Esophagus muscularis mucosa (tissue), 4 donors: Measurements from ENCODE around the gene PROB1. TPM values are rescaled to one million over a fixed set of nuclear protein-coding genes. Genes with fewer than 3 reads are reported as not detected.
A peak's percentile ranks its signal among the peaks of the same experiment; 100 is the strongest.

Experiments used
- DNase-seq: peaks from one replicate; pipeline ENCODE4 v3.0.0-alpha.2; 2017; ENCODE audit errors: extremely low spot score
- H3K27ac ChIP-seq, 4 donors: fragments of 200-600 bp; sonication (generic); replicated peaks in 1 of 4; 1 replicate in 3 of 4; 2 replicates in 1 of 4; pipeline ENCODE4 v1.5.1; 2016 to 2019; ENCODE audit warnings: mild to moderate bottlenecking in 1 of 4
- H3K27me3 ChIP-seq, 4 donors: fragments of 200-600 bp; sonication (generic); one replicate each; pipeline versions ENCODE4 v1.5.1 to v1.6.0; 2016 to 2019
- H3K36me3 ChIP-seq, 4 donors: fragments of 200-600 bp; sonication (generic); one replicate each; pipeline ENCODE4 v1.5.1; 2016 to 2019
- H3K4me1 ChIP-seq, 4 donors: fragments of 200-600 bp; sonication (generic); one replicate each; pipeline ENCODE4 v1.5.1; 2016 to 2019
- H3K4me3 ChIP-seq, 4 donors: fragments of 200-600 bp; sonication (generic); 1 replicate in 2 of 4; 2 replicates in 2 of 4; pipeline ENCODE4 v1.5.1; 2016 to 2019; ENCODE audit warnings: mild to moderate bottlenecking in 4 of 4, moderate library complexity in 1 of 4
- H3K9me3 ChIP-seq, 4 donors: fragments of 200-600 bp; sonication (generic); 1 replicate in 3 of 4; 2 replicates in 1 of 4; pipeline ENCODE4 v1.5.1; 2016 to 2019
- EP300 ChIP-seq: sonication (generic); formaldehyde crosslinking; IDR thresholded peaks from one replicate; pipeline ENCODE4 v1.6.1; 2017; ENCODE audit warnings: antibody characterized with exemption
- POLR2A ChIP-seq: fragments of 450-650 bp; IDR thresholded peaks from one replicate; pipeline ENCODE4 v1.6.1; 2017; ENCODE audit warnings: antibody characterized with exemption, moderate library complexity, mild to moderate bottlenecking, low read depth
- POLR2AphosphoS5 ChIP-seq, 2 donors: sonication (generic); formaldehyde crosslinking; IDR thresholded peaks; one replicate each; pipeline ENCODE4 v1.6.1; 2017; ENCODE audit warnings: antibody characterized with exemption in 2 of 2
- WGBS: methylation state at CpG from one replicate; pipeline ENCODE4 v1.1.5; 2018; 5-methylcytosine and 5-hydroxymethylcytosine counted together
- intact Hi-C: fragments of 100-400 bp; cut with DNase I; formaldehyde crosslinking; loops from one replicate; pipeline ENCODE4 v1.15.1; 2023
- total RNA-seq, 4 donors: library from RNA; depleted of rRNA; stranded (reverse); fragments of >200 nt; gene quantifications; one replicate each; pipeline versions ENCODE4 v1.1.0 to v1.2.1, GENCODE V29; 2016
- TF ChIP-seq, protein P1 (sequence below), 3 experiments: fragments of 200-600 bp in 2 of 3; fragments of 450-650 bp in 1 of 3; sonication (generic) in 2 of 3; IDR thresholded peaks; one replicate each; pipeline ENCODE4 v1.5.1; 2017 to 2019; ENCODE audit warnings: antibody characterized with exemption in 3 of 3, mild to moderate bottlenecking in 2 of 3, moderate library complexity in 1 of 3

The PROB1 gene
- total RNA-seq, 4 donors from 2014 or later, result 2.5 to 11.0 (median 7.8) TPM

DNA sequence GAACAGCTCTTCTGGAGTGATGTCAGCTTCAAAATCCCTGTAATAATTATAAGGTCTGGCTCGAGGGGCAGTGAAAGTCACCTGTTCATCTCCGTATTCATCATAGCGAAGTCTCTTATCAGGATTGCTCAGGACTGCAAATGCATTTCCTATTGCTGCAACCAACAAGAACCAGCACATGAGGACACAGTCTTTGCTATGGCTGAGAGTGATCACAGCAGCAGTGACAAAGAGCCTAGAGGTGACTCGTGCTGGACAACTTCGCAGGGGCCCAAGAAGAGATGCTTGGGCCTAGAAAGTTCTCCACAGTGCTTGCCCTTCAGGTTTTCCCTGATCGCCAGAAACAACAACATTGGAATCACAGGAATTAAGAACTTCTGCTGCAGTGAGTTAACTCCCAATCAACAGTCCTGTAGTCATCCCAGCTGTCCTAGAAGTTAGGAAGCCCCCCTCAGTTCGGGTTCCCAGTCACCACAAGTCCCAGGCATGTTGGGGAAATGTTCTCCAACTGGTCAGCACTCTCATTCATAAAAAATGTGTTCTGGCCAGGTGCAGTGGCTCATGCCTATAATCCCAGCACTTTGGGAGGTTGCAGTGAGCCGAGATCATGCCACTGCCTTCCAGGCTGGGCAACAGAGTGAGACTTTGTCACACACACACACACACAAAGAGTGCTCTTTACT lies 31.4 kb upstream of the PROB1 start:
- 77% methylated on average over 7 of the region's 8 CpGs for WGBS
- no peak overlapping the region for H3K27ac ChIP-seq
- H3K27me3 ChIP-seq, result no peaks in the 10 kb centered on the region
- H3K4me1 ChIP-seq, result peaks cover 0 to 4% (median 0%) of the 10 kb centered on the region in 4 donors
- intact Hi-C loops, result no loop called here
- H3K9me3 ChIP-seq, result no peaks in the 10 kb centered on the region
- TF ChIP-seq EP300 (no peak), POLR2A (no peak)
- TF ChIP-seq, protein P1, sequence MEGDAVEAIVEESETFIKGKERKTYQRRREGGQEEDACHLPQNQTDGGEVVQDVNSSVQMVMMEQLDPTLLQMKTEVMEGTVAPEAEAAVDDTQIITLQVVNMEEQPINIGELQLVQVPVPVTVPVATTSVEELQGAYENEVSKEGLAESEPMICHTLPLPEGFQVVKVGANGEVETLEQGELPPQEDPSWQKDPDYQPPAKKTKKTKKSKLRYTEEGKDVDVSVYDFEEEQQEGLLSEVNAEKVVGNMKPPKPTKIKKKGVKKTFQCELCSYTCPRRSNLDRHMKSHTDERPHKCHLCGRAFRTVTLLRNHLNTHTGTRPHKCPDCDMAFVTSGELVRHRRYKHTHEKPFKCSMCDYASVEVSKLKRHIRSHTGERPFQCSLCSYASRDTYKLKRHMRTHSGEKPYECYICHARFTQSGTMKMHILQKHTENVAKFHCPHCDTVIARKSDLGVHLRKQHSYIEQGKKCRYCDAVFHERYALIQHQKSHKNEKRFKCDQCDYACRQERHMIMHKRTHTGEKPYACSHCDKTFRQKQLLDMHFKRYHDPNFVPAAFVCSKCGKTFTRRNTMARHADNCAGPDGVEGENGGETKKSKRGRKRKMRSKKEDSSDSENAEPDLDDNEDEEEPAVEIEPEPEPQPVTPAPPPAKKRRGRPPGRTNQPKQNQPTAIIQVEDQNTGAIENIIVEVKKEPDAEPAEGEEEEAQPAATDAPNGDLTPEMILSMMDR (IDR thresholded peaks at IDR 0.05), result no peak
- H3K36me3 ChIP-seq, result peaks cover 0 to 76% (median 56%) of the 10 kb centered on the region in 4 donors
- no peak overlapping the region for H3K4me3 ChIP-seq
- no peak for DNase-seq

DNA sequence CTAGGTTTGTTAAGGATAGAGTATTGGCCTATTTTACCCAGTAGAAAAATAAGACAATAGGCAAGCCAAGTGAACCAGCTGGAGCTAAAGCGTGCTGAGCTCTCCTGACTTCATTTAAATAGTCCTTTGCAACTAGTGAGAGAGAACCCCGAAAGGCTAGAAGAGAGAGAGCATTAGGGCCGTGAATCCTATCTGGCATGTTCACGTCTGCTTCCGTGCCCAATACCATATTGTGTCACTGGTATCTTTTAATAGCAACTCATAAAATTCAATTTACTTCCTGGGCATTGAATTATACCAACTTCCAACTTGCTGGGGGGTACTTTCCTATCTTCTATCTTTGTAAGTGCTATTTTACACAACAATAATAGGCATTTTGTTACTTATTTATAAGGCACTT lies 30.6 kb upstream of the PROB1 start:
- peaks cover 0 to 4% (median 0%) of the 10 kb centered on the region in 4 donors for H3K4me1 ChIP-seq
- no peak overlapping the region for H3K4me3 ChIP-seq
- H3K27ac ChIP-seq, result no peak overlapping the region
- H3K27me3 ChIP-seq, result no peaks in the 10 kb centered on the region
- no peak for DNase-seq
- peaks cover 0 to 73% (median 60%) of the 10 kb centered on the region in 4 donors for H3K36me3 ChIP-seq
- TF ChIP-seq POLR2AphosphoS5 (IDR thresholded peaks at IDR 0.05) (no peak), EP300 (no peak), POLR2A (no peak)
- TF ChIP-seq, protein P1 (IDR thresholded peaks at IDR 0.05), result no peak
- intact Hi-C loops, result no loop called here
- WGBS, result 85% methylated on average over 5 of the region's 5 CpGs
- no peaks in the 10 kb centered on the region for H3K9me3 ChIP-seq

DNA sequence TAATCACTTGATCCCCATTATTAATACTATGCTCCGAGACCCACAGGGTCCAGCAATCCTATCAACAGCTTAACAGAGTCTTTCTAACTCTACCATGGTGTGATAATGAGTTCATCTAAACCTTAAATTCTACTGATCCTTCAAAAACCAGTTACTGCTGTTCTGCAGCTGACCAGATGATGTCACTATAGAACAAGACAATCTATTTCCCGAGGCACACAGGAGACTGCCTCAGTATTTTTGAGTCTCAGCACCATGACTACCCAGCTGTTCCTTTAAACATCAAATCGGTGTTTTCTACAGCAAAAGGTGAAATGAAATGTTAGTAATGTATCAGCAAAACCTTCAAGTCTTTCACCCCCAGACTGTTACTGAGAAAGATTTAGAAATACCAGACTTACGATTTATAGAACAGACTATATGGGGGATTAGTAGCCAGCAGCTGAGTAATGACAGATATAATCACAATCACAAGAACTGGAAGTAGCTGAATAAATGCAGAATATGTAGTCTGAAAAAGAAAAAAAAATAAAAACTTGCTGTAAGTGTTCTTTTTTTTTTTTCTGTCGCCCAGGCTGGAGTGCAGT lies 27.5 kb upstream of the PROB1 start:
- no peaks in the 10 kb centered on the region for H3K27me3 ChIP-seq
- no peak for DNase-seq
- no peaks in the 10 kb centered on the region for H3K9me3 ChIP-seq
- no peak overlapping the region for H3K27ac ChIP-seq
- intact Hi-C loops, result loop anchor here (1.0 to 5.0 kb wide), 2 partner anchors 95 to 140 kb away; partner anchors contain the start of gene UBE2D2
- H3K4me1 ChIP-seq, result peaks cover 24 to 33% (median 29%) of the 10 kb centered on the region in 4 donors
- H3K36me3 ChIP-seq, result peaks cover 0 to 84% (median 55%) of the 10 kb centered on the region in 4 donors
- no peak overlapping the region for H3K4me3 ChIP-seq
- TF ChIP-seq, protein P1 (IDR thresholded peaks at IDR 0.05), result peak; percentile 73 to 91 (median 82)
- TF ChIP-seq POLR2A (no peak), EP300 (no peak)
- 34% methylated on average over 5 of the region's 5 CpGs for whole genome bisulfite sequencing

DNA sequence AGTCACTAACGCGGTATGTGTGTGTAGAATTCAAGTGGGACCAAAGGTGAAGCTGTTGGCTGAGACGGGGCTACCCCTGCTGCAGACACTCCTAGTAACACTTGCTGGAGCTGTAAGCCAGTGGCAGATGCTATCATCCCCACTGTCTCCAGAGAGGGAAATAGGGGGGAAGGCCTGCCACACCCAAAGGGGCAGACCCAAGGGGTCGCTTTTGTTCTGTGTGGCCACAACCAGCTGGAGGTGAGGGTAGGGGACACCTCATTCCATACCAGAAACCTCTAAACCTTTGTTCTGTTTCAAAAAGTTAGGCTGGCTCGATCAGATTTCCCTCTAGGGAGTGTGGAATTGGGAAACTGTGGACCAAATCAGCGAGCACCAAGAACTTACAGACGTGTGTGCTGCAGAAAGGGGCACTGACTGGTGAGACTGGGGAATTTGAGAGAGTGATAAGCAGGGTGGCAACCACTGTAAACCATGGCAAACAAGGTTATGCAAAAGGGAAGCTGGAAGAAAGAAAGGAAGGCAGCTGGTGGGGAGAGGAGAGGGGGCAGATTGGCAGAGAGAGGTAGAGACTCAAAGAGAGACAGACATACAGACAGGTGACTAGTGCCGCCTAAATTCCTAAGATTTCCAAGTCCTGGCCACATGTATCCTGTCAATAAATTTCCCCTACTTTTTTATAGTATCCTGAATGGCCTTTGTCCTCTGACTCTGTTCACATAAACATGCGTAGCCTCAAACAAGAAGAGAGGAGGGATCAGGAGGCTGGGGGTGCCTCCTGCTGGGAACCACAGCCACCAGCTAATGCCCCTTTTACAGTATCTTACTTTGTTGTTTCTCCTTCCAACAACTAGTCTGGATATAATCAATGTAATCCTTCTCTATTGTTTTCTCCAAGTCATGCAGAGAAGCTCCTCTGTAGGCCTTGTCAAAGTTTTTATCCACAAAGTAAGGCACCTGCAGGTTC lies 24.6 kb upstream of the PROB1 start:
- no peak overlapping the region for H3K4me3 ChIP-seq
- WGBS, result 69% methylated on average over 9 of the region's 9 CpGs
- H3K9me3 ChIP-seq, result no peaks in the 10 kb centered on the region
- H3K27me3 ChIP-seq, result no peaks in the 10 kb centered on the region
- TF ChIP-seq POLR2AphosphoS5 (IDR thresholded peaks at IDR 0.05), result no peak
- no peak for TF ChIP-seq EP300
- TF ChIP-seq, protein P1 (IDR thresholded peaks at IDR 0.05), result no peak
- TF ChIP-seq POLR2A, result no peak
- H3K36me3 ChIP-seq, result peaks cover 0 to 55% (median 33%) of the 10 kb centered on the region in 4 donors
- no peak for DNase-seq
- H3K27ac ChIP-seq, result peak overlapping the region; percentile 72 to 84 (median 80)
- intact Hi-C loops, result loop anchor here (5.0 kb wide), 1 partner anchor 143 kb away; the partner anchor contains the start of gene UBE2D2
- H3K4me1 ChIP-seq, result peaks cover 53 to 62% (median 57%) of the 10 kb centered on the region in 4 donors
